HCT116 (cell line): ENCODE data around the gene FAM13A. TPM values are rescaled to one million over a fixed set of nuclear protein-coding genes. Genes with fewer than 3 reads are reported as not detected.

Experiments
- ATAC-seq: fragments of 200-7000 bp; cut with Tn5 transposase; 2 replicates; pipeline ENCODE4 v1.9.1; 2020; ENCODE audit warnings: mild to moderate bottlenecking, moderate library complexity
- BruUV-seq: library from RNA; stranded (reverse); fragments of 400-500 nt; replicated peaks from 2 replicates; lab custom pipeline; 2021; lab: Mats Ljungman, UMichigan
- CTCF ChIA-PET: fragments of 300-600 bp; sonication (Branson Sonifier 250); formaldehyde crosslinking; loops from one replicate; lab custom pipeline; 2021; ENCODE audit warnings: antibody characterized with exemption; lab: Charles Lee
- POLR2A ChIA-PET: fragments of 300-600, 350-600 bp; sonication (Branson Sonifier 250); formaldehyde crosslinking; loops from one replicate; lab custom pipeline; 2021; ENCODE audit warnings: antibody characterized with exemption; lab: Charles Lee
- RAD21 ChIA-PET, 2 experiments: fragments of 300-600 bp; sonication (Branson Sonifier 250); formaldehyde crosslinking; loops; one replicate each; lab custom pipeline; 2023; ENCODE audit warnings: low total read pairs in 2 of 2; ENCODE audit not compliant: uncharacterized antibody in 2 of 2, unreplicated experiment in 2 of 2, low non-redundant PET in 1 of 2; lab: Charles Lee
- DNase-seq: peaks from one replicate; pipeline ENCODE4 v3.0.0-alpha.2; 2010; ENCODE audit warnings: low read depth, low spot score
- H2AFZ ChIP-seq: fragments of 200-600 bp; shearing (Covaris generic), sonication (generic); 2 replicates; pipeline ENCODE4 v1.6.1; 2017; ENCODE audit warnings: low read depth, mixed run types, mixed read lengths, antibody characterized with exemption, low read length; ENCODE audit not compliant: poor library complexity, severe bottlenecking
- H3K27ac ChIP-seq: 2 replicates; pipeline ENCODE4 v1.5.1; 2012; ENCODE audit warnings: low read depth, low read length
- H3K27me3 ChIP-seq: fragments of 200-600 bp; sonication (generic); 2 replicates; pipeline ENCODE4 v1.6.1; 2016; ENCODE audit warnings: mixed run types, low read length, mixed read lengths; ENCODE audit not compliant: insufficient read depth
- H3K36me3 ChIP-seq, 2 experiments: fragments of 200-500 bp in 1 of 2; fragments of 200-600 bp in 1 of 2; sonication (Bioruptor generic) in 1 of 2; sonication (generic) in 1 of 2; 2 replicates each; pipeline versions ENCODE4 v1.5.1 to v1.6.1; 2014 to 2016; ENCODE audit warnings: low read length in 2 of 2, inconsistent platforms in 1 of 2, mixed read lengths in 1 of 2, mixed run types in 1 of 2; ENCODE audit not compliant: insufficient read depth in 2 of 2, control insufficient read depth in 1 of 2
- H3K4me1 ChIP-seq, 2 experiments: fragments of 200-600 bp in 1 of 2; sonication (generic) in 1 of 2; 2 replicates each; pipeline versions ENCODE4 v1.5.1 to v1.6.1; 2012 to 2017; ENCODE audit warnings: low read length in 2 of 2, inconsistent platforms in 1 of 2, mild to moderate bottlenecking in 1 of 2, mixed read lengths in 1 of 2, mixed run types in 1 of 2, moderate library complexity in 1 of 2; ENCODE audit not compliant: insufficient read depth in 2 of 2, control insufficient read depth in 1 of 2
- H3K4me2 ChIP-seq: fragments of 200-600 bp; sonication (generic); 2 replicates; pipeline ENCODE4 v1.6.1; 2017; ENCODE audit warnings: mixed run types, low read length, mixed read lengths
- H3K4me3 ChIP-seq, 2 experiments: fragments of 200-600 bp in 1 of 2; sonication (generic) in 1 of 2; replicated peaks in 1 of 2; 2 replicates each; pipeline ENCODE4 v1.5.1; 2011 to 2016; ENCODE audit warnings: low read length in 2 of 2, control low read depth in 1 of 2, low read depth in 1 of 2, mild to moderate bottlenecking in 1 of 2, mixed read lengths in 1 of 2, mixed run types in 1 of 2
- H3K79me2 ChIP-seq: fragments of 200-600 bp; sonication (generic); 2 replicates; pipeline ENCODE4 v1.6.1; 2017; ENCODE audit warnings: mild to moderate bottlenecking, mixed run types, low read length, moderate library complexity, mixed read lengths; ENCODE audit not compliant: insufficient read depth
- H3K9ac ChIP-seq: fragments of 200-600 bp; sonication (generic); 2 replicates; pipeline ENCODE4 v1.6.1; 2016; ENCODE audit warnings: low read length, mixed read lengths
- H3K9me2 ChIP-seq: fragments of 200-600 bp; sonication (generic), shearing (Covaris generic); 2 replicates; pipeline ENCODE4 v1.6.1; 2017; ENCODE audit warnings: mixed run types, mild to moderate bottlenecking, moderate library complexity; ENCODE audit not compliant: insufficient read depth
- H3K9me3 ChIP-seq, 2 experiments: fragments of 200-500 bp in 1 of 2; fragments of 200-600 bp in 1 of 2; sonication (Bioruptor generic) in 1 of 2; sonication (generic) in 1 of 2; 2 replicates each; pipeline ENCODE4 v1.6.1; 2014 to 2017; ENCODE audit warnings: low read length in 2 of 2, mixed read lengths in 2 of 2, inconsistent platforms in 1 of 2, low read depth in 1 of 2, mild to moderate bottlenecking in 1 of 2, mixed run types in 1 of 2, moderate library complexity in 1 of 2; ENCODE audit not compliant: control insufficient read depth in 1 of 2, insufficient read depth in 1 of 2
- H4K20me1 ChIP-seq: fragments of 200-600 bp; sonication (generic), shearing (Covaris generic); 2 replicates; pipeline ENCODE4 v1.6.1; 2017; ENCODE audit warnings: mixed run types, mild to moderate bottlenecking, moderate library complexity; ENCODE audit not compliant: insufficient read depth
- CBX3 ChIP-seq: IDR thresholded peaks from 2 replicates; pipeline ENCODE4 v1.6.1; 2012; ENCODE audit warnings: low read depth
- EGR1 ChIP-seq: IDR thresholded peaks from 2 replicates; pipeline ENCODE4 v1.6.1; 2012; ENCODE audit warnings: low read depth
- ELF1 ChIP-seq: IDR thresholded peaks from 2 replicates; pipeline ENCODE4 v1.6.1; 2012; ENCODE audit warnings: low read depth, borderline replicate concordance
- EZH2phosphoT487 ChIP-seq: fragments of 200-600 bp; IDR thresholded peaks from 2 replicates; pipeline ENCODE4 v1.6.1; 2018; ENCODE audit warnings: antibody characterized with exemption, borderline replicate concordance
- FOSL1 ChIP-seq: IDR thresholded peaks from 2 replicates; pipeline ENCODE4 v1.6.1; 2012; ENCODE audit warnings: low read depth
- JUND ChIP-seq: IDR thresholded peaks from 2 replicates; pipeline ENCODE4 v1.6.1; 2012
- POLR2A ChIP-seq: IDR thresholded peaks from 2 replicates; pipeline ENCODE4 v1.7.0; 2011; ENCODE audit warnings: borderline replicate concordance; ENCODE audit not compliant: insufficient read depth, insufficient read length; ENCODE audit errors: extremely low read depth
- SP1 ChIP-seq: IDR thresholded peaks from 2 replicates; pipeline ENCODE4 v1.6.1; 2012; ENCODE audit warnings: low read depth
- TCF7L2 ChIP-seq: IDR thresholded peaks from 2 replicates; pipeline ENCODE4 v1.7.0; 2011; ENCODE audit warnings: borderline replicate concordance, inconsistent platforms; ENCODE audit not compliant: insufficient read depth, insufficient read length; ENCODE audit errors: extremely low read depth
- ZFX ChIP-seq: fragments of 450-650 bp; IDR thresholded peaks from 2 replicates; pipeline ENCODE4 v1.6.1; 2017
- intact Hi-C: fragments of 100-400 bp; cut with micrococcal nuclease; formaldehyde crosslinking; loops from 2 replicates; pipeline ENCODE4 v1.10.0; 2022
- total RNA-seq: library from RNA; stranded (reverse); gene quantifications from one replicate; pipeline ENCODE4 v1.2.1, GENCODE V29; 2021; ENCODE audit not compliant: unreplicated experiment
- TF ChIP-seq, protein P1 (sequence below): IDR thresholded peaks from 2 replicates; pipeline ENCODE4 v1.6.1; 2011; ENCODE audit warnings: mild to moderate bottlenecking, low read length, moderate library complexity; ENCODE audit not compliant: insufficient replicate concordance; ENCODE audit errors: extremely low read depth

FAM13A gene
- total RNA-seq, 1 experiment from 2014 or later: 17.2 TPM

DNA sequence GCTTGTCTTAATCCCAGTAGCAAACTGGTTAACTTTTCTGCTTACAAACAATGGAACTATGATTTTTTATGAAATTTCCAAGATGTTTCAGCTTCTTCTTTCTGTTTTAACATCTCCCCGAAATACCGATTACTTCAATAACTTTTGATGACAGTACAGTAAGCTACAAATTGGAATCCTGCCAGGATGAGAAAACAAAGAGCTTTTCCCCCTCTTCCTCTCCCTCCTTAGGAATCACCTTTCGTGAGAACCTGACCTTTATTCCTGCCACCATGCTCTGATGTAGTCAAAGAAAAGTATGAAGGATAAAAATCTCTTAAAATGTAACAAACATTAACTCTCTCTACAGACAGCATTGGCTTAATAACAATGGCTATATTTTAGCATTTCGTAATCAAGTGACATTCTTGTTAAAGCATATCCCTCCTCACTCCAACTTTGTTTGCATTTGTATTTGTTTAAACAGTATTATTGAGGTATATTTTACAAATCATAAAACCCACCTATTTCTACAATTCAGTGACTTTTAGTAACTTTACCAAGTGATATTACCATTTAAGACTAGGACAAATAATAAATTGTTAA is 210.7 kb downstream of the FAM13A start:
- H3K27me3 ChIP-seq: no peaks in the 10 kb centered on the region
- H3K9me2 ChIP-seq: no peaks in the 10 kb centered on the region
- H3K79me2 ChIP-seq: no peaks in the 10 kb centered on the region
- DNase-seq (no peak), ATAC-seq (no peak)
- no peak overlapping the region for H3K9ac ChIP-seq
- intact Hi-C loops: no loop called here
- no peak overlapping the region for H3K4me3 ChIP-seq
- no TSS peak for BruUV-seq
- no peaks in the 10 kb centered on the region for H4K20me1 ChIP-seq
- H3K4me1 ChIP-seq: no peaks in the 10 kb centered on the region
- TF ChIP-seq ZFX (no peak), EGR1 (no peak), FOSL1 (no peak)
- TF ChIP-seq, protein P1, sequence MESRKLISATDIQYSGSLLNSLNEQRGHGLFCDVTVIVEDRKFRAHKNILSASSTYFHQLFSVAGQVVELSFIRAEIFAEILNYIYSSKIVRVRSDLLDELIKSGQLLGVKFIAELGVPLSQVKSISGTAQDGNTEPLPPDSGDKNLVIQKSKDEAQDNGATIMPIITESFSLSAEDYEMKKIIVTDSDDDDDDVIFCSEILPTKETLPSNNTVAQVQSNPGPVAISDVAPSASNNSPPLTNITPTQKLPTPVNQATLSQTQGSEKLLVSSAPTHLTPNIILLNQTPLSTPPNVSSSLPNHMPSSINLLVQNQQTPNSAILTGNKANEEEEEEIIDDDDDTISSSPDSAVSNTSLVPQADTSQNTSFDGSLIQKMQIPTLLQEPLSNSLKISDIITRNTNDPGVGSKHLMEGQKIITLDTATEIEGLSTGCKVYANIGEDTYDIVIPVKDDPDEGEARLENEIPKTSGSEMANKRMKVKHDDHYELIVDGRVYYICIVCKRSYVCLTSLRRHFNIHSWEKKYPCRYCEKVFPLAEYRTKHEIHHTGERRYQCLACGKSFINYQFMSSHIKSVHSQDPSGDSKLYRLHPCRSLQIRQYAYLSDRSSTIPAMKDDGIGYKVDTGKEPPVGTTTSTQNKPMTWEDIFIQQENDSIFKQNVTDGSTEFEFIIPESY: no peak
- H3K9me3 ChIP-seq: no peaks in the 10 kb centered on the region
- no peaks in the 10 kb centered on the region for H3K36me3 ChIP-seq
- no peak overlapping the region for H3K27ac ChIP-seq
- H2AFZ ChIP-seq: no peak overlapping the region
- H3K4me2 ChIP-seq: no peak overlapping the region
- ChIA-PET POLR2A (no interaction called here), RAD21 (no interaction called here), CTCF (no interaction called here)

DNA sequence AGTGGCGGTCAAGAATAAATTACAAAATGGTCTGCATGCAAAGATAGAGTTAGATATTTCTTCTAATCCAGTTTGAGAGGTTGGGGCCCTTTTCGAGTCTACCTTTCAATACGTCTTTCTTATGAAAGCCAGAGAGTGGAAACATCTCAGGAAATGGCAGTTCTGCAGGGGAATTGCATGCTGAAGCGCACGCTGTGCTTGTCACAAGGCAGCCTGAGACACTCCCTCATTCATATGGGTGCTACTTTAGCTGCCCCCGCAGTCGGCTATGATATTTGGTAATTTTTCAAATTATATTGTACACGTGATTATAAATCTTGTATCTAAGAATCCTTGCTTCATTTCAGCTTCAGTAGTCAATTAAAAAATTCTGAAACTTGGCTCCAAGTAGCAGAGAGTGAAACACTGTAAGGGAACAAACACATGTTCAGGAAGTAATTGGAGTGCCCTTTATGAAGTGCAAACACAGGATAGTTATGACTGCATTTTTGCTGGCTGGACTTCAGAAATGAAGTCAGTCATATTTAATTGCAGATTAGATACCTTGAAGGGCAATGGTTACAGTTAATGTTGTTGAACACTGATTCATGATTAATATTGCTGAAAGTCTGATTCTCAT is 213.8 kb downstream of the FAM13A start:
- H3K9me2 ChIP-seq: no peaks in the 10 kb centered on the region
- ChIA-PET POLR2A (no interaction called here), RAD21 (no interaction called here), CTCF (no interaction called here)
- intact Hi-C loops: no loop called here
- H3K4me3 ChIP-seq: no peak overlapping the region
- H3K9ac ChIP-seq: no peak overlapping the region
- H3K9me3 ChIP-seq: no peaks in the 10 kb centered on the region
- ATAC-seq: no peak
- no TSS peak for BruUV-seq
- H2AFZ ChIP-seq: no peak overlapping the region
- no peaks in the 10 kb centered on the region for H3K79me2 ChIP-seq
- DNase-seq: no peak
- H4K20me1 ChIP-seq: no peaks in the 10 kb centered on the region
- H3K27ac ChIP-seq: no peak overlapping the region
- TF ChIP-seq ZFX (no peak), CBX3 (no peak), EGR1 (no peak), ELF1 (no peak), EZH2phosphoT487 (no peak), SP1 (no peak), FOSL1 (no peak), TCF7L2 (no peak), POLR2A (no peak), JUND (no peak)
- H3K27me3 ChIP-seq: no peaks in the 10 kb centered on the region
- no peak overlapping the region for H3K4me2 ChIP-seq
- no peaks in the 10 kb centered on the region for H3K36me3 ChIP-seq
- no peaks in the 10 kb centered on the region for H3K4me1 ChIP-seq
